ENCODE measurements around the gene ARHGAP22. TPM values are rescaled to one million over a fixed set of nuclear protein-coding genes. Genes with fewer than 3 reads are reported as not detected.

Gene ARHGAP22
- total RNA-seq, 1 experiment from 2014 or later, result 9.9 TPM

GRCh38 chr10:48623607-48624132 lies 18.8 kb upstream of the ARHGAP22 start:
- intact Hi-C loops (cut with micrococcal nuclease), result no loop called here
- Histone ChIP-seq H3K9me3 (ENCODE audit: control insufficient read depth in 1 of 2, insufficient read depth in 1 of 2, low read depth in 1 of 2, low read length in 2 of 2) (no peaks in the 10 kb centered on the region), H3K4me1 (ENCODE audit: control insufficient read depth in 1 of 2, insufficient read depth in 2 of 2, low read length in 2 of 2) (no peaks in the 10 kb centered on the region), H3K9me2 (ENCODE audit: insufficient read depth) (no peaks in the 10 kb centered on the region), H3K9ac (ENCODE audit: low read length) (no peak overlapping the region), H3K4me2 (ENCODE audit: low read length) (no peak overlapping the region), H3K36me3 (ENCODE audit: control insufficient read depth in 1 of 2, insufficient read depth in 2 of 2, low read length in 2 of 2) (no peaks in the 10 kb centered on the region), H3K79me2 (ENCODE audit: insufficient read depth, low read length) (no peaks in the 10 kb centered on the region), H4K20me1 (ENCODE audit: insufficient read depth) (no peaks in the 10 kb centered on the region), H3K27ac (ENCODE audit: low read depth, low read length) (no peak overlapping the region), H2AFZ (ENCODE audit: low read depth, low read length, poor library complexity, severe bottlenecking) (no peak overlapping the region), H3K4me3 (replicated peaks in 1 of 2; ENCODE audit: low read depth in 1 of 2, low read length in 2 of 2) (no peak overlapping the region), H3K27me3 (ENCODE audit: insufficient read depth, low read length) (no peaks in the 10 kb centered on the region)
- BruUV-seq (replicated peaks), result no TSS peak
- DNase-seq (ENCODE audit: low read depth, low spot score) (no peak), ATAC-seq (no peak)
- TF ChIP-seq YY1 (IDR thresholded peaks at IDR 0.05; ENCODE audit: extremely low read depth, insufficient replicate concordance, low read depth, low read length), result no peak
- TF ChIP-seq SP1 (IDR thresholded peaks at IDR 0.05; ENCODE audit: low read depth), result no peak
- no peak for TF ChIP-seq ELF1 (IDR thresholded peaks at IDR 0.05; ENCODE audit: borderline replicate concordance, low read depth)
- TF ChIP-seq ZNF274 (IDR thresholded peaks at IDR 0.05; ENCODE audit: low read depth, low read length), result no peak
- no peak for TF ChIP-seq JUND (IDR thresholded peaks at IDR 0.05)
- no peak for TF ChIP-seq CEBPB (IDR thresholded peaks at IDR 0.05; ENCODE audit: low read depth)
- no peak for TF ChIP-seq POLR2AphosphoS5 (IDR thresholded peaks at IDR 0.05; ENCODE audit: low read depth, low read length)
- TF ChIP-seq ATF3 (IDR thresholded peaks at IDR 0.05), result no peak
- no peak for TF ChIP-seq POLR2A (IDR thresholded peaks at IDR 0.05; ENCODE audit: borderline replicate concordance, extremely low read depth, insufficient read depth, insufficient read length)
- no peak for TF ChIP-seq ZFX (IDR thresholded peaks at IDR 0.05)
- ChIA-PET CTCF (interaction anchor here (1.0 kb wide), 1 partner anchor 32 kb away, joined by 3 read pairs; no protein-coding TSS in a partner anchor), RAD21 (ENCODE audit: low non-redundant PET in 1 of 2, low total read pairs in 2 of 2, uncharacterized antibody in 2 of 2, unreplicated experiment in 2 of 2) (no interaction called here), POLR2A (no interaction called here)

- Histone ChIP-seq H3K27me3 (ENCODE audit: insufficient read depth, low read length) (no peaks in the 10 kb centered on the region), H4K20me1 (ENCODE audit: insufficient read depth) (no peaks in the 10 kb centered on the region), H3K9me2 (ENCODE audit: insufficient read depth) (no peaks in the 10 kb centered on the region), H3K9ac (ENCODE audit: low read length) (no peak overlapping the region), H3K4me2 (ENCODE audit: low read length) (no peak overlapping the region), H3K79me2 (ENCODE audit: insufficient read depth, low read length) (no peaks in the 10 kb centered on the region), H2AFZ (ENCODE audit: low read depth, low read length, poor library complexity, severe bottlenecking) (no peak overlapping the region), H3K9me3 (ENCODE audit: control insufficient read depth in 1 of 2, insufficient read depth in 1 of 2, low read depth in 1 of 2, low read length in 2 of 2) (no peaks in the 10 kb centered on the region), H3K36me3 (ENCODE audit: control insufficient read depth in 1 of 2, insufficient read depth in 2 of 2, low read length in 2 of 2) (no peaks in the 10 kb centered on the region), H3K4me3 (replicated peaks in 1 of 2; ENCODE audit: low read depth in 1 of 2, low read length in 2 of 2) (no peak overlapping the region), H3K27ac (ENCODE audit: low read depth, low read length) (no peak overlapping the region), H3K4me1 (ENCODE audit: control insufficient read depth in 1 of 2, insufficient read depth in 2 of 2, low read length in 2 of 2) (no peaks in the 10 kb centered on the region)
- ChIA-PET RAD21 (ENCODE audit: low non-redundant PET in 1 of 2, low total read pairs in 2 of 2, uncharacterized antibody in 2 of 2, unreplicated experiment in 2 of 2) (no interaction called here), POLR2A (no interaction called here), CTCF (interaction anchor here (1.0 kb wide), 1 partner anchor 33 kb away, joined by 3 read pairs; no protein-coding TSS in a partner anchor)
- ATAC-seq, result no peak
- no TSS peak for BruUV-seq (replicated peaks)
- DNase-seq (ENCODE audit: low read depth, low spot score), result no peak
- TF ChIP-seq SIN3A (IDR thresholded peaks at IDR 0.05; ENCODE audit: low read depth), result no peak
- no peak for TF ChIP-seq SRF (IDR thresholded peaks at IDR 0.05; ENCODE audit: low read depth)
- no peak for TF ChIP-seq JUND (IDR thresholded peaks at IDR 0.05)
- no peak for TF ChIP-seq CEBPB (IDR thresholded peaks at IDR 0.05; ENCODE audit: low read depth)
- TF ChIP-seq CBX3 (IDR thresholded peaks at IDR 0.05; ENCODE audit: low read depth), result no peak
- TF ChIP-seq EZH2phosphoT487 (IDR thresholded peaks at IDR 0.05; ENCODE audit: borderline replicate concordance), result no peak
- TF ChIP-seq EGR1 (IDR thresholded peaks at IDR 0.05; ENCODE audit: low read depth), result no peak
- TF ChIP-seq RAD21 (IDR thresholded peaks at IDR 0.05; ENCODE audit: low read depth), result no peak
- TF ChIP-seq POLR2AphosphoS5 (IDR thresholded peaks at IDR 0.05; ENCODE audit: low read depth, low read length), result no peak
- TF ChIP-seq ATF3 (IDR thresholded peaks at IDR 0.05), result no peak
- no peak for TF ChIP-seq ZFX (IDR thresholded peaks at IDR 0.05)
- TF ChIP-seq EZH2 (IDR thresholded peaks at IDR 0.05), result no peak
- no peak for TF ChIP-seq ZNF274 (IDR thresholded peaks at IDR 0.05; ENCODE audit: low read depth, low read length)
- no peak for TF ChIP-seq POLR2A (IDR thresholded peaks at IDR 0.05; ENCODE audit: borderline replicate concordance, extremely low read depth, insufficient read depth, insufficient read length)
- intact Hi-C loops (cut with micrococcal nuclease), result no loop called here
These were observed 18.1 kb upstream of the ARHGAP22 start for GRCh38 chr10:48623009-48623408.

Data from HCT116 (cell line).